Epithelial cell of esophagus (primary cell): ENCODE measurements around the gene ATP2C1.

Experiments used
- DNase-seq: peaks from one replicate; pipeline ENCODE4 v3.0.0; 2010; ENCODE audit warnings: low read depth
- H3K4me3 ChIP-seq: 2 replicates; pipeline ENCODE4 v1.5.1; 2011; ENCODE audit warnings: mild to moderate bottlenecking, low read length, control low read depth
- CTCF ChIP-seq: IDR thresholded peaks from 2 replicates; pipeline ENCODE4 v1.5.1; 2011; ENCODE audit warnings: low read depth, mild to moderate bottlenecking, low read length, control low read depth, inconsistent platforms; ENCODE audit not compliant: insufficient read depth; ENCODE audit errors: missing control alignments

The ATP2C1 gene

GRCh38 chr3:130893376-130894129 is at the start of gene ATP2C1:
Gene ATP2C1 (plus strand): TSS chr3:130894084. CDS start chr3:130894770, 686 bp downstream.
- peak; percentile 97 for DNase-seq
- no peak for TF ChIP-seq CTCF
- H3K4me3 ChIP-seq = peak within 1 kb of the TSS; percentile 91

GRCh38 chr3:130844462-130844861 is 49.4 kb upstream of the ATP2C1 start:
- DNase-seq = no peak
- no peak overlapping the region for H3K4me3 ChIP-seq
- TF ChIP-seq CTCF = no peak

- no peak overlapping the region for H3K4me3 ChIP-seq
- peak; percentile 82 for DNase-seq
- TF ChIP-seq CTCF = no peak
These were observed 47.7 kb upstream of the ATP2C1 start for GRCh38 chr3:130846181-130846580.

- DNase-seq = peak; percentile 36
- H3K4me3 ChIP-seq = no peak overlapping the region
- TF ChIP-seq CTCF = no peak
These were observed 44.8 kb upstream of the ATP2C1 start for GRCh38 chr3:130849091-130849552.

- DNase-seq = peak; percentile 89
- TF ChIP-seq CTCF = no peak
- peak overlapping the region; percentile 20 for H3K4me3 ChIP-seq
These were observed 43.7 kb upstream of the ATP2C1 start for GRCh38 chr3:130850044-130850797.

- H3K4me3 ChIP-seq = peak overlapping the region; percentile 20
- peak; percentile 66 for DNase-seq
- no peak for TF ChIP-seq CTCF
These were observed 43.0 kb upstream of the ATP2C1 start for GRCh38 chr3:130850843-130851242.
